Loucy (cell line): ENCODE results near the gene PDZD4.

Experiments used
- H2AFZ ChIP-seq: fragments of 200-600 bp; sonication (generic); 2 replicates; pipeline ENCODE4 v1.6.0; 2016; ENCODE audit warnings: antibody characterized with exemption, mild to moderate bottlenecking, low read length, moderate library complexity
- H3F3A ChIP-seq: fragments of 200-600 bp; 2 replicates; pipeline ENCODE4 v1.6.0; 2016; ENCODE audit warnings: antibody characterized with exemption, low read depth, mild to moderate bottlenecking
- H3K27me3 ChIP-seq: fragments of 200-600 bp; sonication (generic); 2 replicates; pipeline ENCODE4 v1.6.1; 2014; ENCODE audit warnings: low read length, mild to moderate bottlenecking; ENCODE audit not compliant: insufficient read depth, poor library complexity, severe bottlenecking
- H3K36me3 ChIP-seq: fragments of 200-600 bp; sonication (generic); 2 replicates; pipeline ENCODE4 v1.6.1; 2016; ENCODE audit warnings: low read length; ENCODE audit not compliant: insufficient read depth
- H3K4me1 ChIP-seq: fragments of 200-600 bp; sonication (generic); 2 replicates; pipeline ENCODE4 v1.5.1; 2014; ENCODE audit warnings: low read length, mild to moderate bottlenecking; ENCODE audit not compliant: insufficient read depth, poor library complexity, severe bottlenecking
- H3K4me2 ChIP-seq: fragments of 200-600 bp; sonication (generic); 2 replicates; pipeline ENCODE4 v1.6.0; 2014; ENCODE audit warnings: antibody characterized with exemption, low read length, low read depth, mild to moderate bottlenecking; ENCODE audit not compliant: poor library complexity, severe bottlenecking
- H3K4me3 ChIP-seq: fragments of 200-600 bp; sonication (generic); 2 replicates; pipeline ENCODE4 v1.5.1; 2014; ENCODE audit warnings: low read length, mild to moderate bottlenecking, mixed read lengths; ENCODE audit not compliant: poor library complexity, severe bottlenecking
- H3K79me2 ChIP-seq: fragments of 200-600 bp; sonication (generic); 2 replicates; pipeline ENCODE4 v1.6.1; 2014; ENCODE audit warnings: low read length; ENCODE audit not compliant: insufficient read depth
- H3K9ac ChIP-seq: fragments of 200-600 bp; sonication (generic); 2 replicates; pipeline ENCODE4 v1.6.0; 2014; ENCODE audit warnings: mild to moderate bottlenecking, low read depth, low read length, moderate library complexity; ENCODE audit not compliant: poor library complexity, severe bottlenecking
- H3K9me2 ChIP-seq: fragments of 200-600 bp; sonication (generic); replicated peaks from 2 replicates; pipeline ENCODE4 v1.6.1; 2016; ENCODE audit warnings: low read depth, low read length, mixed read lengths
- H3K9me3 ChIP-seq: fragments of 200-600 bp; sonication (generic); 2 replicates; pipeline ENCODE4 v1.6.1; 2014; ENCODE audit warnings: mild to moderate bottlenecking, antibody characterized with exemption, low read length, low read depth; ENCODE audit not compliant: insufficient read depth
- H4K20me1 ChIP-seq: fragments of 200-600 bp; sonication (generic); 2 replicates; pipeline ENCODE4 v1.6.0; 2014; ENCODE audit warnings: antibody characterized with exemption, low read length, mild to moderate bottlenecking; ENCODE audit not compliant: insufficient read depth, poor library complexity, severe bottlenecking
- CTCF ChIP-seq: fragments of 200-600 bp; sonication (generic); conservative IDR thresholded peaks from 2 replicates; pipeline ENCODE4 v1.5.1; 2014; ENCODE audit warnings: mild to moderate bottlenecking, antibody characterized with exemption, low read length
- EZH2phosphoT487 ChIP-seq: fragments of 200-600 bp; IDR thresholded peaks from 2 replicates; pipeline ENCODE4 v1.6.1; 2018; ENCODE audit warnings: antibody characterized with exemption, mild to moderate bottlenecking, moderate library complexity, borderline replicate concordance

PDZD4 gene

GRCh38 chrX:153878345-153878744 lies 48.0 kb upstream of the PDZD4 start:
- peak overlapping the region; percentile 20 for H3K4me2 ChIP-seq
- no peak for TF ChIP-seq EZH2phosphoT487

GRCh38 chrX:153877571-153878261 lies 47.4 kb upstream of the PDZD4 start:
- Histone ChIP-seq H4K20me1 (no peaks in the 10 kb centered on the region), H3K79me2 (no peaks in the 10 kb centered on the region), H3F3A (no peaks in the 10 kb centered on the region), H3K36me3 (no peaks in the 10 kb centered on the region), H3K9ac (no peak overlapping the region), H3K4me3 (no peak overlapping the region), H3K27me3 (no peaks in the 10 kb centered on the region), H3K9me3 (no peaks in the 10 kb centered on the region), H3K9me2 (no peaks in the 10 kb centered on the region), H3K4me1 (peaks cover 16% of the 10 kb centered on the region), H3K4me2 (peak overlapping the region; percentile 20), H2AFZ (no peak overlapping the region)
- TF ChIP-seq CTCF (no peak), EZH2phosphoT487 (no peak)

More at GRCh38 chrX:153878345-153878744, 48.0 kb upstream of the PDZD4 start:
- Histone ChIP-seq H3F3A (no peaks in the 10 kb centered on the region), H2AFZ (no peak overlapping the region), H4K20me1 (no peaks in the 10 kb centered on the region), H3K4me3 (no peak overlapping the region), H3K9ac (no peak overlapping the region), H3K9me2 (no peaks in the 10 kb centered on the region), H3K27me3 (no peaks in the 10 kb centered on the region), H3K36me3 (no peaks in the 10 kb centered on the region), H3K9me3 (no peaks in the 10 kb centered on the region), H3K79me2 (no peaks in the 10 kb centered on the region), H3K4me1 (peaks cover 16% of the 10 kb centered on the region)

- no peaks in the 10 kb centered on the region for H3K9me2 ChIP-seq
- H2AFZ ChIP-seq = no peak overlapping the region
- H3K4me1 ChIP-seq = peaks cover 16% of the 10 kb centered on the region
- H3K4me2 ChIP-seq = no peak overlapping the region
- TF ChIP-seq CTCF (no peak), EZH2phosphoT487 (no peak)
- no peaks in the 10 kb centered on the region for H3K9me3 ChIP-seq
- H3K36me3 ChIP-seq = no peaks in the 10 kb centered on the region
- H3K9ac ChIP-seq = no peak overlapping the region
- no peaks in the 10 kb centered on the region for H3K27me3 ChIP-seq
- H3K79me2 ChIP-seq = no peaks in the 10 kb centered on the region
- H3K4me3 ChIP-seq = no peak overlapping the region
- H3F3A ChIP-seq = no peaks in the 10 kb centered on the region
- H4K20me1 ChIP-seq = no peaks in the 10 kb centered on the region
These were observed 45.8 kb upstream of the PDZD4 start for GRCh38 chrX:153876112-153876491.
